Hematopoietic multipotent progenitor cell treated with erythropoietin and hydrocortisone succinate and interleukin-3 and kit ligand, for 6 days (in vitro differentiated cells): ENCODE results near the gene SAMD14.
"Not testable (repeated sequence)": the region's sequence is repeated elsewhere in the genome, so short reads cannot be mapped to it uniquely, and the experiment has no call there.

ENCODE experiments used
- DNase-seq: peaks from one replicate; pipeline ENCODE4 v3.0.0-alpha.2; 2015

The SAMD14 gene

DNA sequence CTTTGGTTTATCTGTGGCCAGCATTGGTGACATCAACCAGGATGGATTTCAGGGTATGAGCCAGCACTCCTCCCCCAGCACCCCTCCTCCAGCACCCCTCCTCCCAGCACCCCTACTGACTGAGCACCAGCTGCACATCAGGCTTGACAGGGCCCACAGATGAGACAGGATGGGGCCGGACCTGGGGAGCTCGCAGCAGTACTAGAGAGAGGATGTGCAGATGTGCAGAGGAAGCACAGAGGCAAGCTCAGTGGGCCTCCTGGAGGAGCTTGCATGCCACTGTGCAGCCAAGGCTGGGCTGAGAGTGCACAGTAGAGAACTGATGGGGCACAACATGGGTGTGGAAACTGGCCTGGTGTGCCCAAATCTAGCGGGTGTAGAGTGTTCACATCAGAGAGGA, 57.8 kb downstream of the SAMD14 start:
- no peak for DNase-seq

DNA sequence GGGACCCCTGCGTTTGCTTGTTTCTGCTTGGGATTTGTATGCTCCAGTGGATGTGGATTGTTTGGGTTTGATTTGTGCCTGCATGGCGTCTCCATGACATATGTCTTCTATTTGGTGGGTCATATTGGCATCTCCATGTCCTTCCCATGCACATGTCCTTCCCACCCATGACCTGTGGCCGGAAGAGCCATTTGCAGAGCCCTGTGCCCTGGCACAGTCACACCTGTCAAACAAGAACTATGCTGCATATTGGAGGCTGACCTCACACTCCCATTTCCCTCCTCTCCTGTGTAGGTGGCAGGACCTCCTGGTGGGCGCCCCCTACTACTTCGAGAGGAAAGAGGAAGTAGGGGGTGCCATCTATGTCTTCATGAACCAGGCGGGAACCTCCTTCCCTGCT, 58.3 kb downstream of the SAMD14 start:
- no peak for DNase-seq

DNA sequence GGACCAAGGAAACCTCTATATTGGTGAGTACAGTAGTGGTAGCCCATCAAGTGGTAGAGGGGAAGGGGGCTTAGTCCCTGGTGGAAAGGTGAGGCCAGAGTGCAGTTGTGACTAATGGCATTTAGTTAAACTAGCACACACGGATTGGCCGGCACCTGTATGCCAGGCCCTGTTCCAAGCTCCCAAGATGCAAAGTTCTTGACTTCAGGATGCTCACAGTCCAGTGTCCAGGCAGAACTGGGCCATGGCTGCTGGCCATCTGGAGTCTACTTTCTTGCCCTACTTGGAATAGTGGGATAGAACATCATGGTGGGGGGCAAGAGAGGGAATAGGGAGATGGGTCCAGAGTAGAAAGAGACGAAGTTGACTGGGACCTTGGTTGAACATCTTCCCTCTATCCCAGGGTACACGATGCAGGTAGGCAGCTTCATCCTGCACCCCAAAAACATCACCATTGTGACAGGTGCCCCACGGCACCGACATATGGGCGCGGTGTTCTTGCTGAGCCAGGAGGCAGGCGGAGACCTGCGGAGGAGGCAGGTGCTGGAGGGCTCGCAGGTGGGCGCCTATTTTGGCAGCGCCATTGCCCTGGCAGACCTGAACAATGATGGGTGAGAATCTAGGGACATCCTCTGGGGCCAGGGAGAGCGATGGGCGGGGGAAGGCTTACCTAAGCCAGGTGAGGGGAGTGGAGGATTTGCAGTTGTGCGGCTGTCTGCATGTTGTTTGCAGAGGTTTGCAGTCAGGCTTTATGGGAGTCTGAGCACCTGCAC, 58.9 kb downstream of the SAMD14 start:
- no peak for DNase-seq

DNA sequence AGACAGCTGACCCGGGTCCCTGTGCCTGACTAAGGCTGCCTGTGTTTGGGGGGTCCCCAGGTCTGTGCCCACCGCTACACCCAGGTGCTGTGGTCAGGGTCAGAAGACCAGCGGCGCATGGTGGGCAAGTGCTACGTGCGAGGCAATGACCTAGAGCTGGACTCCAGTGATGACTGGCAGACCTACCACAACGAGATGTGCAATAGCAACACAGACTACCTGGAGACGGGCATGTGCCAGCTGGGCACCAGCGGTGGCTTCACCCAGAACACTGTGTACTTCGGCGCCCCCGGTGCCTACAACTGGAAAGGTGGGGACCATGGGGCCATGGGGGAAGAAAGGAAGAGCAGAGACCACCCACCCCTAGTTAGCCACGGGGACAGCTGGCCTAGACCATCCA, 62.0 kb downstream of the SAMD14 start:
- no peak for DNase-seq

DNA sequence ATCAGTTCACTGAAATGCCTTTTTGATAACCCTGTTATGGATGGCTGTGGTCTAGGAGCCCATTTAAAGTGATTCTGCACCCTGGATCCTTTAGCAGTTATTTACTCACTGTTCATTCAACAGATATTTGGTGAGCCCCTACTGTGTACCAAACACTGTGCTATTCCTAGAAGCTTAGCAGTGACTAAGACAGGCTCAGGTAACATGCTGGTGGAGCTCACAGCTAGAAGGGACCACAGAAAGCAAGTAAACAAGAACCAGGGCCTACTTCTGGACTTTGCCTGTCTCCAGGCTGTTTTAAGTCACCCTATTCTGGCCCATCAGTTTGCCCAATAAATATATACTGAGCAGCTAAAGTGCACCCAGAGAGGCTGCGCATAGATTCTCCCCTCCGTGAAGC, 63.0 kb downstream of the SAMD14 start:
- DNase-seq = no peak

DNA sequence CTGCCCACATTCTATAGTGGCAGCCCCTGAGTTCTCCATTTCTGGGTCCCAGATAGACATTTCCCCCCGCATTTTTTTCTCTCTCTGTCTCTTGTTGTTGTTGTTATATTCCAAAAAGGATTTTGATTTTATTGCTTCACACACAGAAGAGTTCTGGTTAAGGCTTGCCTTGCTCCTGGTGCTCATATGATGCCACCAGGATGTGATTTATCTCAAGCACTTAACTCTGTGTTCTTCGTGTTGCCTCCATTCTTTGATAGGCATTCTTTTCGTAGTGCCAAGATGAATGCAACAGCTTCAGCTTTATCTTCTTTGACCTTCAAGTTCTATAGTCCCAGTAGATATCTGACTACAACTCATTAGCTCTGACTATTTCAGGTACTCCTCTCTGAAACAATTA, 64.9 kb downstream of the SAMD14 start:
- no peak for DNase-seq

DNA sequence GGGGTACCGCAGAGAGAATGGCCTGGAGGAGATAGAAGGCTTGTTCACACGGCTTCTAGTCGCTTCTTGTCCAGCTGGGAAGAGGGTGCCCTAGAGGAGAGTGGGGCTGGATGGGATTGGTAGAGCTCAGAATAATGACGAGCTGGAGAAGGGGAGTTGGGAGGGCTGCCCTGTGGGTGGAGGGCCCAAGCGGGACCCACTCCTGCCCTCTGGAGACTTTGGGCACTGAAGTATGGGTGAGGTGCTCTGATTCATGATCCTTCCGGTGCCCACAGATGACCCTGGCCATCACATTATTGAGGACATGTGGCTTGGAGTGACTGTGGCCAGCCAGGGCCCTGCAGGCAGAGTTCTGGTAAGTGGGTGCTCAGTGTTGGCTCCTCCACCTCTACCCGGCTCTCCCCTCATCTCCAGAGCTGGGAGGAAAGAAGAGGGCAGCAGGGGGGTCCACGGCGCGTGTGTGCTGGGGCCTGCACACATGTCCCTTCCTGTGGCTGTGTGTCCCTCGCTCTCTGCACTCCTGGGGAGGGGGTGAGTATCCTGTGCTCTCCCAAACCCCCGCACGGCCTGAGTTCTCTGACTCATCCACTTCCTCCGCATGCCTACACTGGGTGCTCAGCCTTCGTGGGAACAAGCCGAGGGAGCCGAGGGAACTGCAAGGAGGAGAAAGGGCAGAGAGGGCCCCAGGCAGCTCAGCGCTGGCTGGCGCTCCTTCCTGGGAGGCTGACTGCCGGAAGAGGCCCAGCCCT, 65.5 kb downstream of the SAMD14 start:
- DNase-seq = no peak

DNA sequence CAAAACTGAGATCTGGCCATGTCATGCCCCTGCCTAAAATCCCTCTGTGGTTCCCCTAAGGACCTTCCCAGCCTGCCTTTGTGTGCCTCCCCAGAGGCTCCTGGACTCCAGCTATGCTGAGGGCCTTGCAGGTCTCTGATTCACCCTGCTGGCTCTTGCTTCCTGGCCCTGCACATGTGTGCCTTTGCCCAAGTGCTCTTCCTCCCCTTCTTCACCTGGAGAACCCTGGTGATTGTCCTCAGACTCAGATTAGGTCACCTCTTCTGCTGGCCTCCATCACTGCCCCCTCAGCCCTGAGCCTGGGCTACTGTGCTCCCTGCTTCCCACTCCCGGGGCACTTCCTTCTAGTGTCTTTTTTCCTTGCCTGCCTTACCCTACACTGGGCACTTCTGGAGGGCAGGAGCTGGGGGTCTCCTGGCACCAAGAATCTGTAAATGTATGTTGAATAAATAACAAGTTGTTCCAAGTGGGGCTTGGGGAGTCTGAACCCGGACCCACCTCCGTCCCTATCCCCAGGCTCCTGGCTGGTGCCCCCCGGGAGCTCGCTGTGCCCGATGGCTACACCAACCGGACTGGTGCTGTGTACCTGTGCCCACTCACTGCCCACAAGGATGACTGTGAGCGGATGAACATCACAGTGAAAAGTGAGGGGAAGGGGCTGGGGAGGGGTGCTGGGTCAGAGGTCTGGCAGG, 66.3 kb downstream of the SAMD14 start:
- no peak for DNase-seq

DNA sequence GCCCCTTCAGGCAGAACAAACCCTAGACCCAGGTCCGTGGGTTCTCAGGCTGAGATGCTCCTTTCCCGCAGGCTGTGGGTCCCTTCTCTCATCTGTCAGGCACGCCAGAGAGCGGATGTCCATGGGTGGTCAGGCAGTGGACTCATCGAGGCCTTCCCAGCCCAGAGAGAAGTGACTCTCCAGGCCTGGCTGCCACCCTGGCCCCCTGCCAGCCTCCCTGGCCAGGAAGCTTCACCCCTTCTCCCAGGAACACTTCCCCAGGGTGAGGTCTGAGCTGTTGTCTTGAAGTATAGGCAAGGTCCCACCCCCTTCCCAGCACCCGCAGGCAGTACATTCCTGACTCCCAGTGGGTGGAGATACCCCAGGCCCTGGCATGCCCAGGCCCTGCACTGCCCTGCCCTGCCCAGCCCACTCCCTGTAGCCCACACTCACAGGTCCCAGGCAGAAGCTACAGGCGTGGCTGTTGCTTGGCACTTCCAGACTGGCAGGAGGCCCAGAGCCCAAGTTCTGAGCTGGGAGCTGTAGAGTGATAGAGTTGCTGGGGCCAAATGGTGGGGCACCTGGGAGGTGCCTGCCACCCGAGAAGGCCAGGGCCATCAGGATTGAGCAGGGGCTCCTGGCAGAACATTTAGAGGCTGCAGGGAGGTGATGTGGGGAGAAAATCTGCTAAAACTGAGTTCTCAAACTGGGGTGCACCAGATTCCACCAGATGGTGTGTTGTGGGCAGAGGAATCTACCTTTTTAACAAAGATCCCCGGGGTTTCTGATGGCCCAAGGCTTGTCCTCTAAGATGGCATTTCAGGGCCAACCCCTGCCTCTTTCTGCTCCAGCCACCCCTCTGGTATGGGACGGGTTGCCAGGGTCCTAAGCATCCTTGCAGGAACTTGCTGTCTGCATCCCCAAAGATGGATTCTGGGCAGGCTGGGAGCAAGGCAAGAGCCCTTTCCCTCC, 67.4 kb downstream of the SAMD14 start:
- DNase-seq = no peak

DNA sequence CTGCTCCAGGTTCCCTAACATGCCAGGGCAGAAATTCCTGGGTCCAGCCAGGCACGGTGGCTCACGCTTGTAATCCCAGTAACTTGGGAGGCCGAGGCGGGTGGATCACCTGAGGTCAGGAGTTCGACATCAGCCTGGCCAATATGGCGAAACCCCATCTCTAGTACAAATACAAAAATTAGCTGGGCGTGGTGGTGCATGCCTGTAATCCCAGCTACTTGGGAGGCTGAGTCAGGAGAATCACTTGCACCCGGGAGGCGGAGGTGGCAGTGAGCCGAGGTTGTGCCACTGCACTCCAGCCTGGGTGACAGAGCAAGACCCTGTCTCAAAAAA, 68.3 kb downstream of the SAMD14 start:
- DNase-seq = not testable (repeated sequence)

DNA sequence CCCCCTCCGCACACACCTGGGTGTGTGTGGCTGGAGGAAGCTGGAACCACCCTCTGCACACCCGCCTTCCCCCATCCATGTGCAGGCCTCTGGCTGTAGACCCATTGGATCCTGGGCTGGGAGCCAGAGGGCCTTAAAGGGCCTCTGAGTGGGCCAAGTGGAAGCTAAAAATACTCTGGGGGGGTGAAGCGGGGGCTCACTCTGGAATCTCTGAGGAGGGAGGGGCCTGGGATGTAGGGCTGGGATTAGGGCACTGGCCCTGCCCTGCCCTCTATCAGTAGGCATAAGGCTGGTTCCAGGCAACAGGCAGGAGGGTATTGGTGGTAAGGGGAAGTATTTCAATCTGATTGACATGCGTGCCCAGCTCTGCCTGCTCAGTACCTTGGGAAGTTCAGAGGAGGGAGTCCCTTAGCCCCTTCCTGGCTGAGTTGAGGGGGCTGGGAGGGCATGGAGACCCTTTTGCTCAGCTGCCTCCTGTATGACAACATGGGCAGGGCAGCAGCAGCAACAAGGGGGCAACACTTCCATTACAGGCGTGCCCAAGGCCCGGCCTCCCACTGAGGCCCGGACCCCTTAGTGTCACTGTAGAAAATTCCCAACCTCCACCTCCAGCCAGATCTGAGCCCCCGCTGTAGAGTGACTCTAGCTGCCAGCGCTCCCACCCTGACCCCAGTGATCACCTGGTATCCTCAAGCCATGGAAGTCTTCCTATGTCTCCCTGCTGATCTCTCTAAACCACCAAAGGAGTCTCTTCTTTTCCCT, 68.8 kb downstream of the SAMD14 start:
- no peak for DNase-seq
